Ishikawa (cell line): ENCODE results near the gene TNFRSF19.

Experiments
- CEBPB ChIP-seq: IDR thresholded peaks from 2 replicates; pipeline ENCODE4 v1.6.1; 2012
- CREB1 ChIP-seq: IDR thresholded peaks from 2 replicates; pipeline ENCODE4 v1.6.1; 2012; ENCODE audit warnings: low read depth
- EGR1 ChIP-seq: IDR thresholded peaks from 2 replicates; pipeline ENCODE4 v1.6.1; 2012
- EP300 ChIP-seq: IDR thresholded peaks from 2 replicates; pipeline ENCODE4 v1.6.1; 2012; ENCODE audit warnings: borderline replicate concordance
- FOXM1 ChIP-seq: IDR thresholded peaks from 2 replicates; pipeline ENCODE4 v1.6.1; 2012; ENCODE audit warnings: low read depth, borderline replicate concordance
- MAX ChIP-seq: IDR thresholded peaks from 2 replicates; pipeline ENCODE4 v1.6.1; 2012
- REST ChIP-seq: IDR thresholded peaks from 2 replicates; pipeline ENCODE4 v1.6.1; 2012; ENCODE audit warnings: low read depth, mild to moderate bottlenecking
- TAF1 ChIP-seq: IDR thresholded peaks from 2 replicates; pipeline ENCODE4 v1.6.1; 2012; ENCODE audit warnings: low read depth, mild to moderate bottlenecking
- TCF12 ChIP-seq: IDR thresholded peaks from 2 replicates; pipeline ENCODE4 v1.6.1; 2012; ENCODE audit warnings: low read depth
- TEAD4 ChIP-seq: IDR thresholded peaks from 2 replicates; pipeline ENCODE4 v1.6.1; 2012
- YY1 ChIP-seq: IDR thresholded peaks from 2 replicates; pipeline ENCODE4 v1.6.1; 2012; ENCODE audit warnings: low read depth

- TF ChIP-seq REST (no peak), EP300 (no peak), CREB1 (no peak), FOXM1 (no peak), CEBPB (no peak), MAX (no peak), TAF1 (no peak), EGR1 (no peak), YY1 (no peak), TEAD4 (no peak), TCF12 (no peak)
Observed at GRCh38 chr13:23705583-23705982, 135.4 kb downstream of the TNFRSF19 start.
